Endothelial cell of umbilical vein (primary cell): ENCODE results near the gene G3BP1. TPM values are rescaled to one million over a fixed set of nuclear protein-coding genes. Genes with fewer than 3 reads are reported as not detected.

Experiments used
- BruUV-seq: library from RNA; stranded (reverse); fragments of 400-500 nt; replicated peaks from 2 replicates; lab custom pipeline; 2021; lab: Mats Ljungman, UMichigan
- CTCF ChIA-PET: fragments of 300-600, 350-600 bp; sonication (Branson Sonifier 250); formaldehyde crosslinking; loops from one replicate; lab custom pipeline; 2021; ENCODE audit warnings: antibody characterized with exemption, inconsistent platforms; lab: Charles Lee
- POLR2A ChIA-PET: fragments of 300-600, 350-600 bp; sonication (Branson Sonifier 250); formaldehyde crosslinking; loops from one replicate; lab custom pipeline; 2021; ENCODE audit warnings: antibody characterized with exemption, inconsistent platforms; lab: Charles Lee
- DNase-seq: peaks from one replicate; pipeline ENCODE4 v3.0.0-alpha.2; 2011; ENCODE audit warnings: low read depth, low spot score
- FAIRE-seq: peaks from 2 replicates; lab custom pipeline; 2011; peaks lifted over from hg19 to GRCh38; lab: Jason Lieb, UNC
- H2AFZ ChIP-seq: 2 replicates; pipeline ENCODE4 v1.6.0; 2012; ENCODE audit warnings: low read depth, low read length, control low read depth, inconsistent platforms
- H3K27ac ChIP-seq: 2 replicates; pipeline ENCODE4 v1.5.1; 2011; ENCODE audit warnings: low read depth, mild to moderate bottlenecking, control low read depth, low read length, moderate library complexity; ENCODE audit not compliant: insufficient read depth
- H3K27me3 ChIP-seq, 2 experiments: 2 replicates each; pipeline versions ENCODE4 v1.6.0 to v1.6.1; 2011; ENCODE audit warnings: low read length in 2 of 2, mixed read lengths in 1 of 2; ENCODE audit not compliant: control insufficient read depth in 2 of 2, insufficient read depth in 2 of 2
- H3K36me3 ChIP-seq, 2 experiments: 2 replicates in 1 of 2; 3 replicates in 1 of 2; pipeline ENCODE4 v1.5.1; 2011; ENCODE audit warnings: low read length in 2 of 2, mild to moderate bottlenecking in 1 of 2, moderate library complexity in 1 of 2; ENCODE audit not compliant: control insufficient read depth in 2 of 2, insufficient read depth in 2 of 2; ENCODE audit errors: extremely low read depth in 1 of 2
- H3K4me1 ChIP-seq: 3 replicates; pipeline ENCODE4 v1.5.1; 2011; ENCODE audit warnings: mild to moderate bottlenecking, low read length; ENCODE audit not compliant: control insufficient read depth, insufficient read depth; ENCODE audit errors: extremely low read depth
- H3K4me2 ChIP-seq: 2 replicates; pipeline ENCODE4 v1.6.1; 2011; ENCODE audit warnings: low read length, control low read depth, mixed read lengths; ENCODE audit not compliant: insufficient read depth
- H3K4me3 ChIP-seq, 3 experiments: fragments of 200-600 bp in 1 of 3; sonication (generic), shearing (Covaris generic) in 1 of 3; replicated peaks in 1 of 3; 2 replicates each; pipeline ENCODE4 v1.5.1; 2011 to 2016; ENCODE audit warnings: control low read depth in 3 of 3, low read length in 3 of 3, mild to moderate bottlenecking in 2 of 3, inconsistent platforms in 1 of 3, low read depth in 1 of 3, moderate library complexity in 1 of 3; ENCODE audit not compliant: insufficient read depth in 1 of 3
- H3K79me2 ChIP-seq: 2 replicates; pipeline ENCODE4 v1.6.0; 2012; ENCODE audit warnings: low read length, inconsistent platforms; ENCODE audit not compliant: control insufficient read depth, insufficient read depth
- H3K9ac ChIP-seq: replicated peaks from 2 replicates; pipeline ENCODE3; 2011; ENCODE audit warnings: low read length, control low read depth; ENCODE audit not compliant: insufficient read depth; ENCODE audit errors: extremely low read depth
- H3K9me1 ChIP-seq: replicated peaks from 3 replicates; pipeline ENCODE4 v1.6.0; 2011; ENCODE audit warnings: mild to moderate bottlenecking, low read length; ENCODE audit not compliant: control insufficient read depth, insufficient read depth; ENCODE audit errors: extremely low read depth
- H3K9me3 ChIP-seq: replicated peaks from 2 replicates; pipeline ENCODE4 v1.5.1; 2012; ENCODE audit warnings: low read length, inconsistent platforms; ENCODE audit not compliant: control insufficient read depth, insufficient read depth
- H4K20me1 ChIP-seq: replicated peaks from 2 replicates; pipeline ENCODE3; 2011; ENCODE audit warnings: mild to moderate bottlenecking, low read length; ENCODE audit not compliant: control insufficient read depth, insufficient read depth; ENCODE audit errors: extremely low read depth
- CTCF ChIP-seq, 2 donors: IDR thresholded peaks; 1 replicate in 1 of 2; 2 replicates in 1 of 2; pipeline ENCODE4 v1.5.1; 2011; ENCODE audit warnings: low read length in 2 of 2, mild to moderate bottlenecking in 2 of 2, moderate library complexity in 2 of 2, control low read depth in 1 of 2, inconsistent platforms in 1 of 2, low read depth in 1 of 2; ENCODE audit not compliant: insufficient read depth in 1 of 2; ENCODE audit errors: extremely low read depth in 1 of 2
- EZH2 ChIP-seq: IDR thresholded peaks from 2 replicates; pipeline ENCODE4 v1.6.1; 2012; ENCODE audit warnings: borderline replicate concordance, low read depth, mild to moderate bottlenecking, moderate library complexity, low read length, inconsistent platforms; ENCODE audit not compliant: severe bottlenecking
- FOS ChIP-seq: IDR thresholded peaks from 2 replicates; pipeline ENCODE4 v1.6.1; 2011; ENCODE audit warnings: mild to moderate bottlenecking, low read length, moderate library complexity, borderline replicate concordance; ENCODE audit not compliant: insufficient read depth
- GATA2 ChIP-seq: IDR thresholded peaks from 2 replicates; pipeline ENCODE4 v1.7.0; 2011; ENCODE audit warnings: low read depth, mild to moderate bottlenecking, moderate library complexity, mixed read lengths, low read length; ENCODE audit not compliant: insufficient read length, insufficient read depth
- JUN ChIP-seq: IDR thresholded peaks from 2 replicates; pipeline ENCODE4 v1.6.1; 2011; ENCODE audit warnings: borderline replicate concordance, low read depth; ENCODE audit not compliant: insufficient read length, insufficient read depth
- MAX ChIP-seq: IDR thresholded peaks from 2 replicates; pipeline ENCODE4 v1.6.1; 2011; ENCODE audit not compliant: insufficient read depth, insufficient read length
- MYC ChIP-seq: IDR thresholded peaks from one replicate; pipeline ENCODE4 v1.6.1; 2011; ENCODE audit warnings: mild to moderate bottlenecking, low read depth, low read length
- POLR2A ChIP-seq: IDR thresholded peaks from 2 replicates; pipeline ENCODE4 v1.6.1; 2012; ENCODE audit warnings: low read depth, mild to moderate bottlenecking, control low read depth, low read length
- POLR2AphosphoS5 ChIP-seq: IDR thresholded peaks from 2 replicates; pipeline ENCODE4 v1.6.1; 2012; ENCODE audit warnings: low read depth, mild to moderate bottlenecking, control low read depth, low read length, moderate library complexity; ENCODE audit not compliant: insufficient read depth
- dilution Hi-C: fragments of 300-500 bp; cut with MboI; formaldehyde crosslinking; loops from one replicate; pipeline ENCODE4 v1.15.0; 2019; ENCODE audit warnings: low sequenced_read_pairs; ENCODE audit not compliant: extremely low pct_ligation_motif_present
- intact Hi-C: fragments of 100-400 bp; cut with micrococcal nuclease; formaldehyde crosslinking; loops from one replicate; pipeline ENCODE4 v1.10.0; 2022
- polyA plus RNA-seq, 4 experiments: library from polyadenylated mRNA; depleted of rRNA in 3 of 4; stranded (reverse) in 3 of 4; unstranded in 1 of 4; fragments of >200 nt; gene quantifications; 2 replicates each; pipeline versions ENCODE4 v1.2.1 to v1.2.3, GENCODE V29; 2011 to 2012; ENCODE audit warnings: missing spikeins in 1 of 4
- total RNA-seq: library from RNA; stranded (reverse); gene quantifications from 2 replicates; pipeline ENCODE4 v1.2.3, GENCODE V29; 2021

G3BP1 gene
- total and polyA plus RNA-seq, 2 donors (not counting 3 experiments of a cell fraction or from before 2014, with no cell fraction given): 50.5 to 262 TPM

- Histone ChIP-seq H3K4me1 (no peaks in the 10 kb centered on the region), H3K36me3 (peaks cover 30 to 31% of the 10 kb centered on the region in 2 experiments), H3K27ac (no peak overlapping the region), H3K27me3 (no peaks in the 10 kb centered on the region), H3K9me1 (no peaks in the 10 kb centered on the region), H3K9me3 (no peaks in the 10 kb centered on the region), H3K4me3 (no peak overlapping the region), H2AFZ (no peak overlapping the region), H4K20me1 (no peaks in the 10 kb centered on the region), H3K4me2 (no peak overlapping the region), H3K79me2 (peaks cover 95% of the 10 kb centered on the region), H3K9ac (no peak overlapping the region)
- intact Hi-C loops (no loop called here), dilution Hi-C loops (no loop called here)
- POLR2A ChIA-PET: no interaction called here
- CTCF ChIA-PET: interaction anchor here (1.4 kb wide), 1 partner anchor 13 kb away, joined by 3 read pairs; no protein-coding TSS in a partner anchor
- DNase-seq (no peak), FAIRE-seq (no peak)
- BruUV-seq: no TSS peak
- no peak for TF ChIP-seq POLR2A
- TF ChIP-seq POLR2AphosphoS5: no peak
Observed at GRCh38 chr5:151793358-151793757, 21.6 kb downstream of the G3BP1 start.

- Histone ChIP-seq H3K27ac (no peak overlapping the region), H3K9me3 (no peaks in the 10 kb centered on the region), H2AFZ (no peak overlapping the region), H3K36me3 (peaks cover 30 to 31% of the 10 kb centered on the region in 2 experiments), H3K4me3 (no peak overlapping the region), H3K9ac (no peak overlapping the region), H4K20me1 (no peaks in the 10 kb centered on the region), H3K27me3 (no peaks in the 10 kb centered on the region), H3K9me1 (no peaks in the 10 kb centered on the region), H3K4me1 (peaks cover 5% of the 10 kb centered on the region), H3K79me2 (peaks cover 93% of the 10 kb centered on the region), H3K4me2 (no peak overlapping the region)
- CTCF ChIA-PET: no interaction called here
- intact Hi-C loops: no loop called here
- DNase-seq (no peak), FAIRE-seq (no peak)
- TF ChIP-seq JUN (no peak), MAX (no peak), FOS (no peak), POLR2A (no peak), MYC (no peak), EZH2 (no peak), GATA2 (no peak), CTCF (IDR thresholded peaks at IDR 0.05; ENCODE audit: extremely low read depth in 1 of 2, insufficient read depth in 1 of 2, low read depth in 1 of 2, low read length in 2 of 2) (no peak), POLR2AphosphoS5 (no peak)
- POLR2A ChIA-PET: no interaction called here
- no TSS peak for BruUV-seq
- dilution Hi-C loops: no loop called here
Observed at GRCh38 chr5:151795426-151795825, 23.7 kb downstream of the G3BP1 start.
